ENCODE results near the gene PNMA1. TPM values are rescaled to one million over a fixed set of nuclear protein-coding genes. Genes with fewer than 3 reads are reported as not detected.
A peak's percentile ranks its signal among the peaks of the same experiment; 100 is the strongest.

Gene PNMA1
- total and polyA plus RNA-seq, 2 donors (not counting 1 experiment from before 2014, with no cell fraction given): 9.5 to 31.6 TPM

- Mint-ChIP-seq H3K4me3 (peak overlapping the region; percentile 92), H3K27me3 (no peaks in the 10 kb centered on the region), H3K27ac (peak overlapping the region; percentile 97), H3K9me3 (ENCODE audit: insufficient read depth) (no peaks in the 10 kb centered on the region), H3K4me1 (peaks cover 84% of the 10 kb centered on the region)
- no peaks in the 10 kb centered on the region for H3K27me3 ChIP-seq (replicated peaks in 1 of 4; ENCODE audit: control extremely low read depth in 1 of 4, control insufficient read depth in 3 of 4, insufficient read depth in 4 of 4, low read length in 3 of 4)
- under 1% methylated on average over 84 of the region's 93 CpGs for WGBS (ENCODE audit: insufficient coverage)
- intact Hi-C loops (cut with micrococcal nuclease): loop anchor here (1.0 kb wide), 2 partner anchors 8 to 10 kb away; no protein-coding TSS in a partner anchor
- peaks cover 79 to 85% of the 10 kb centered on the region in 2 donors for H3K4me1 ChIP-seq (ENCODE audit: control insufficient read depth in 2 of 2, insufficient read depth in 2 of 2, low read length in 2 of 2)
- H3K9ac ChIP-seq (ENCODE audit: low read length): peak overlapping the region; percentile 95
- DNase-seq (peak; percentile 98), ATAC-seq (ENCODE audit: low read depth) (peak; percentile 67)
- H4K20me1 ChIP-seq (ENCODE audit: control insufficient read depth, insufficient read depth, low read length, poor library complexity, severe bottlenecking): peaks cover 54% of the 10 kb centered on the region
- H3K9me3 ChIP-seq (ENCODE audit: control extremely low read depth in 1 of 3, control insufficient read depth in 2 of 3, insufficient read depth in 1 of 3, low read length in 2 of 3): no peaks in the 10 kb centered on the region
- peaks cover 93% of the 10 kb centered on the region for H3K79me2 ChIP-seq (ENCODE audit: control insufficient read depth, insufficient read depth, low read length)
- H3K27ac ChIP-seq (ENCODE audit: low read length in 2 of 2): peak overlapping the region; percentile 98
- peak overlapping the region; percentile 32 to 90 (median 87) for H3K4me3 ChIP-seq (ENCODE audit: control extremely low read depth in 1 of 5, extremely low read depth in 1 of 5, insufficient read depth in 1 of 5, low read depth in 2 of 5, low read length in 4 of 5)
- POLR2A ChIA-PET: interaction anchor here (0.7 to 12.5 kb wide), 11 partner anchors 10 to 47 kb away, joined by 3 to 183 read pairs (median 7); no protein-coding TSS in a partner anchor
- peak overlapping the region; percentile 29 for H2AFZ ChIP-seq (ENCODE audit: insufficient read depth, low read depth, low read length, poor library complexity, severe bottlenecking)
- H3K4me2 ChIP-seq (replicated peaks; ENCODE audit: low read depth, low read length, poor library complexity, severe bottlenecking): peak overlapping the region; percentile 93
- H3K36me3 ChIP-seq (replicated peaks in 1 of 2; ENCODE audit: control extremely low read depth in 1 of 2, control insufficient read depth in 1 of 2, extremely low read depth in 1 of 2, insufficient read depth in 2 of 2, low read length in 1 of 2): peaks cover 0 to 9% of the 10 kb centered on the region in 2 experiments
- CTCF ChIA-PET: interaction anchor here (2.1 to 16.2 kb wide), 7 partner anchors 8 to 66 kb away, joined by 6 to 220 read pairs (median 27); no protein-coding TSS in a partner anchor
- no peak for TF ChIP-seq EZH2 (IDR thresholded peaks at IDR 0.05; ENCODE audit: borderline replicate concordance, insufficient read depth, low read depth, low read length, poor library complexity, severe bottlenecking)
- peak; percentile 21 for TF ChIP-seq CTCF (IDR thresholded peaks at IDR 0.05)
Measured at GRCh38 chr14:73759714-73760597, 45.8 kb upstream of the PNMA1 start.
